Measurements from ENCODE around the gene TMEM178B.

DNA sequence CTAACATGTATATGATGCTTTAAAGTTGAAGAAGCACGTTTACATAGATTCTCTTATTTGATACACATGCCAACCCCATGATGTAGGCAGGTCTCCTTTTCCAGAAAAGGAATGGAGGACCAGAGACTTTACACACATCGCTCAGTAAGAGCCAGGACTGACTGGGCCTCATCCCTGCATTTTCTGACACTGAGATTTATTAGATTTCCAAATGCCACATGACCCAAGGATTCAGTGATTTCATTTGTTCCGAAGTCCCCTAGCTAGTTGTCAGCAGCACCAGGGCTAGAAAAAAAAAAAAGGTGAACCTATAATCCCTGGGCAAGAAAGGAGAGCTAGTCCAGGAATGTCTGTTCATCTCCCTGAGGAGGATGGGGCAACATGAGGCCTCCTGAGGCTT, 334.0 kb downstream of the TMEM178B start:
- no peak for TF ChIP-seq CTCF (IDR thresholded peaks at IDR 0.05)
- TF ChIP-seq POLR2A (IDR thresholded peaks at IDR 0.05), result no peak

Data from thyroid gland (tissue), 4 donors.